NCI-H524 treated with DMSO at 0.1 percent for 48 hours (cell line): ENCODE results near the gene DNAH17.

Experiments
- DNase-seq: peaks from one replicate; lab custom pipeline; 2025; lab: John Stamatoyannopoulos, UW

The DNAH17 gene

GRCh38 chr17:78411241-78411857 lies 165.8 kb downstream of the DNAH17 start:
- DNase-seq, result no peak

- DNase-seq, result peak; percentile 76
Measured at GRCh38 chr17:78409191-78409928, 167.8 kb downstream of the DNAH17 start.

- no peak for DNase-seq
Measured at GRCh38 chr17:78408476-78409050, 168.6 kb downstream of the DNAH17 start.

- peak; percentile 59 for DNase-seq
Measured at GRCh38 chr17:78407387-78408000, 169.7 kb downstream of the DNAH17 start.

GRCh38 chr17:78406920-78407319 lies 170.3 kb downstream of the DNAH17 start:
- DNase-seq, result no peak

- no peak for DNase-seq
Measured at GRCh38 chr17:78406396-78406795, 170.8 kb downstream of the DNAH17 start.

GRCh38 chr17:78403822-78404221 lies 173.4 kb downstream of the DNAH17 start:
- no peak for DNase-seq

- DNase-seq, result no peak
Measured at GRCh38 chr17:78401891-78402290, 175.3 kb downstream of the DNAH17 start.

- no peak for DNase-seq
Measured at GRCh38 chr17:78401246-78401645, 175.9 kb downstream of the DNAH17 start.

GRCh38 chr17:78400581-78401240 lies 176.5 kb downstream of the DNAH17 start:
- DNase-seq, result no peak

GRCh38 chr17:78399693-78400144 lies 177.5 kb downstream of the DNAH17 start:
- DNase-seq, result no peak

GRCh38 chr17:78399028-78399692 lies 178.0 kb downstream of the DNAH17 start:
- DNase-seq, result no peak

GRCh38 chr17:78398390-78398789 lies 178.8 kb downstream of the DNAH17 start:
- DNase-seq, result no peak

GRCh38 chr17:78397681-78398101 lies 179.5 kb downstream of the DNAH17 start:
- DNase-seq, result no peak

GRCh38 chr17:78396441-78397337 lies 180.5 kb downstream of the DNAH17 start:
- DNase-seq, result no peak

- no peak for DNase-seq
Measured at GRCh38 chr17:78395155-78395554, 182.0 kb downstream of the DNAH17 start.

GRCh38 chr17:78394209-78394608 lies 183.0 kb downstream of the DNAH17 start:
- DNase-seq, result no peak

GRCh38 chr17:78393575-78393974 lies 183.6 kb downstream of the DNAH17 start:
- no peak for DNase-seq

GRCh38 chr17:78392295-78392694 lies 184.9 kb downstream of the DNAH17 start:
- no peak for DNase-seq

- DNase-seq, result no peak
Measured at GRCh38 chr17:78391843-78392242, 185.4 kb downstream of the DNAH17 start.

GRCh38 chr17:78391051-78391431 lies 186.2 kb downstream of the DNAH17 start:
- no peak for DNase-seq
